Calu3 (cell line): ENCODE data around the gene SLC22A23. TPM values are rescaled to one million over a fixed set of nuclear protein-coding genes. Genes with fewer than 3 reads are reported as not detected.

Experiments
- BruUV-seq: library from RNA; stranded (reverse); fragments of 400-500 nt; replicated peaks from 2 replicates; lab custom pipeline; 2021; lab: Mats Ljungman, UMichigan
- CTCF ChIA-PET: fragments of 300-600 bp; sonication (Branson Sonifier 250); formaldehyde crosslinking; loops from one replicate; lab custom pipeline; 2022; ENCODE audit warnings: antibody characterized with exemption; lab: Charles Lee
- DNase-seq: peaks from one replicate; pipeline ENCODE4 v3.0.0; 2022
- H3K27ac Mint-ChIP-seq: one replicate; pipeline ENCODE4 v1.8.0; 2022; ENCODE audit warnings: mixed read lengths; ENCODE audit not compliant: unreplicated experiment
- H3K27me3 Mint-ChIP-seq: one replicate; pipeline ENCODE4 v1.8.0; 2022; ENCODE audit warnings: mixed read lengths; ENCODE audit not compliant: unreplicated experiment
- H3K36me3 Mint-ChIP-seq: one replicate; pipeline ENCODE4 v1.8.0; 2022; ENCODE audit warnings: mild to moderate bottlenecking, moderate library complexity, mixed read lengths; ENCODE audit not compliant: insufficient read depth, unreplicated experiment
- H3K4me1 Mint-ChIP-seq: one replicate; pipeline ENCODE4 v1.8.0; 2022; ENCODE audit warnings: mild to moderate bottlenecking, low read depth, mixed read lengths; ENCODE audit not compliant: unreplicated experiment
- H3K4me3 Mint-ChIP-seq: one replicate; pipeline ENCODE4 v1.8.0; 2022; ENCODE audit warnings: mild to moderate bottlenecking, low read depth, moderate library complexity, mixed read lengths; ENCODE audit not compliant: unreplicated experiment
- H3K9me3 Mint-ChIP-seq: one replicate; pipeline ENCODE4 v1.8.0; 2022; ENCODE audit warnings: low read depth, mixed read lengths; ENCODE audit not compliant: unreplicated experiment
- CTCF ChIP-seq: fragments of 200-600 bp; IDR thresholded peaks from one replicate; pipeline ENCODE4 v1.8.0; 2022; ENCODE audit warnings: antibody characterized with exemption; ENCODE audit not compliant: unreplicated experiment
- intact Hi-C: fragments of 100-400 bp; cut with micrococcal nuclease; formaldehyde crosslinking; loops from one replicate; pipeline ENCODE4 v1.10.0; 2022; ENCODE audit not compliant: unreplicated experiment
- total RNA-seq: library from RNA; stranded (reverse); gene quantifications from 2 replicates; pipeline ENCODE4 v1.2.3, GENCODE V29; 2022

The SLC22A23 gene
- total RNA-seq, 1 experiment from 2014 or later: 3.9 TPM

GRCh38 chr6:3419624-3420272 is 37.1 kb downstream of the SLC22A23 start:
- Mint-ChIP-seq H3K36me3 (peaks cover 4% of the 10 kb centered on the region), H3K9me3 (no peaks in the 10 kb centered on the region), H3K4me1 (peaks cover 15% of the 10 kb centered on the region), H3K4me3 (no peak overlapping the region), H3K27me3 (no peaks in the 10 kb centered on the region), H3K27ac (no peak overlapping the region)
- CTCF ChIA-PET: no interaction called here
- no TSS peak for BruUV-seq
- DNase-seq: no peak
- TF ChIP-seq CTCF: no peak
- intact Hi-C loops: loop anchor here (10.0 kb wide), 1 partner anchor 145 kb away; no protein-coding TSS in a partner anchor

- peaks cover 4% of the 10 kb centered on the region for H3K36me3 Mint-ChIP-seq
- no peak overlapping the region for H3K4me3 Mint-ChIP-seq
- no peaks in the 10 kb centered on the region for H3K27me3 Mint-ChIP-seq
- peaks cover 15% of the 10 kb centered on the region for H3K4me1 Mint-ChIP-seq
- CTCF ChIA-PET: no interaction called here
- no peak for TF ChIP-seq CTCF
- no TSS peak for BruUV-seq
- H3K9me3 Mint-ChIP-seq: no peaks in the 10 kb centered on the region
- peak; percentile 76 for DNase-seq
- intact Hi-C loops: loop anchor here (10.0 kb wide), 1 partner anchor 144 kb away; no protein-coding TSS in a partner anchor
- no peak overlapping the region for H3K27ac Mint-ChIP-seq
Observed at GRCh38 chr6:3418496-3419060, 38.3 kb downstream of the SLC22A23 start.

GRCh38 chr6:3417473-3417872 is 39.4 kb downstream of the SLC22A23 start:
- peaks cover 15% of the 10 kb centered on the region for H3K4me1 Mint-ChIP-seq
- no peaks in the 10 kb centered on the region for H3K9me3 Mint-ChIP-seq
- H3K4me3 Mint-ChIP-seq: no peak overlapping the region
- H3K27me3 Mint-ChIP-seq: no peaks in the 10 kb centered on the region
- DNase-seq: no peak
- intact Hi-C loops: loop anchor here (10.0 kb wide), 1 partner anchor 143 kb away; no protein-coding TSS in a partner anchor
- CTCF ChIA-PET: no interaction called here
- BruUV-seq: no TSS peak
- H3K27ac Mint-ChIP-seq: no peak overlapping the region
- TF ChIP-seq CTCF: no peak
- peaks cover 4% of the 10 kb centered on the region for H3K36me3 Mint-ChIP-seq

- H3K4me3 Mint-ChIP-seq: no peak overlapping the region
- no peak overlapping the region for H3K27ac Mint-ChIP-seq
- CTCF ChIA-PET: no interaction called here
- no peaks in the 10 kb centered on the region for H3K27me3 Mint-ChIP-seq
- no TSS peak for BruUV-seq
- no peaks in the 10 kb centered on the region for H3K9me3 Mint-ChIP-seq
- H3K4me1 Mint-ChIP-seq: peaks cover 21% of the 10 kb centered on the region
- no peak for DNase-seq
- intact Hi-C loops: loop anchor here (10.0 kb wide), 1 partner anchor 141 kb away; no protein-coding TSS in a partner anchor
- peaks cover 10% of the 10 kb centered on the region for H3K36me3 Mint-ChIP-seq
- TF ChIP-seq CTCF: no peak
Observed at GRCh38 chr6:3415490-3415889, 41.4 kb downstream of the SLC22A23 start.
